ENCODE data around the gene RASAL3.
A peak's percentile ranks its signal among the peaks of the same experiment; 100 is the strongest.

Gene RASAL3

DNA sequence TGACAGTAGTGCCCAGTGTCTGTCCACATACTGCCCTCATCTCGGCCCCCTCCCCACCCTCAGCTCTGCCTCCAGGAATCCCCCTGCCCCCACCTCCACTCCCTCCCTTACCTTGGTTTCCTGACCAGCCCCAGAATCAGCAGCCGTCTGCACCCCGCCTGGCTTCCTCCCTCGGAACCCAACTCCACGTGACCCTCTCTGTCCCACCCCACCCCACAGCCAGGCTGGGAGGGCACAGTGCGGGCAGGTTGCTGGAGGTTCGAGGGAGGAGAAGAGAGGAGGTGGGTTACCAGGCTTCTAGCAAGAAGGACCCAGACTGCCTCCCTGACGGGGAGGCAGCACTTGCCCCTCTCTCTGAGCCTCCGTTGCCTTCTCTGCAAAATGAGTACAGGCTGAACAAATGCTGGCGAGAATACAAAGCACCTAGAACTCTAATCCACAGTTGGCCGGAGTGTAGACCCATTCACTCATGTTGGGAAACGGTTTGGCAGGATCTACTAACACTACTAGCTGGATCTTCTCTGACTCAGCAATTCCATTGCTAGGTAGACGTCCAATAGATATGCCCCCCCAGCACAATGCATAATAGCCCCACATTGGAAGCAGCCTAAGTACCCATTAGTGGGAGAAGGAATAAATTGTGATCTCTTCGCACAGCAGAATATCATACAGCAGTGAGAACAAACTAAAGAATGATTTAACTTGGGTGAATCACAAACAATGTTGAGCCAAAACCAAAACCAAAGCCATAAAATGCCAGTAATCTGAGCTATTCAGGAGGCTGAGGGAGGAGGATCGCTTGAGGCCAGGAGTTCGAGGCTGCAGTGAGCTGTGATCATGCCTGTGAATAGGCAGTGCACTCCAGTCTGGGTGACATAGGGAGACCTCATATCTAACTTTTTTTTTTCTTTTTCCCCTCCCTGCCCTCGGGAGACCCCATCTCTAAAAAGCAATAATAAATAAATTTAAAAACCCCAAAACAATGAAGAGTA is at the start of gene RASAL3:
Gene RASAL3, minus strand, starts transcription at position 151 of the 992 bp plus-strand sequence. CDS start 186 bp downstream, outside the sequence.
- Histone ChIP-seq H3K27ac (ENCODE audit: low read length) (peak within 1 kb of the TSS; percentile 94), H3K4me3 (ENCODE audit: low read depth in 1 of 2, low read length in 2 of 2) (peak within 1 kb of the TSS; percentile 83 to 95), H3K79me2 (ENCODE audit: insufficient read depth, low read length) (peaks cover 16% of the 10 kb centered on the region), H3K4me2 (ENCODE audit: insufficient read depth, low read length) (peak within 1 kb of the TSS; percentile 87), H3K27me3 (ENCODE audit: insufficient read depth, low read length, poor library complexity) (no peaks in the 10 kb centered on the region), H3K9ac (ENCODE audit: low read depth, low read length) (peak within 1 kb of the TSS; percentile 98), H2AFZ (ENCODE audit: low read depth, low read length) (peak within 1 kb of the TSS; percentile 88), H3K4me1 (ENCODE audit: insufficient read depth, low read length) (peaks cover 48% of the 10 kb centered on the region), H3K36me3 (ENCODE audit: insufficient read depth, low read length) (peaks cover 28% of the 10 kb centered on the region), H3K9me3 (ENCODE audit: insufficient read depth, low read length, severe bottlenecking) (no peaks in the 10 kb centered on the region), H4K20me1 (ENCODE audit: insufficient read depth, low read length) (no peaks in the 10 kb centered on the region)
- DNase-seq (peak; percentile 86), ATAC-seq (ENCODE audit: insufficient read depth, low read depth) (peak; percentile 66)
- TF ChIP-seq, protein P1, sequence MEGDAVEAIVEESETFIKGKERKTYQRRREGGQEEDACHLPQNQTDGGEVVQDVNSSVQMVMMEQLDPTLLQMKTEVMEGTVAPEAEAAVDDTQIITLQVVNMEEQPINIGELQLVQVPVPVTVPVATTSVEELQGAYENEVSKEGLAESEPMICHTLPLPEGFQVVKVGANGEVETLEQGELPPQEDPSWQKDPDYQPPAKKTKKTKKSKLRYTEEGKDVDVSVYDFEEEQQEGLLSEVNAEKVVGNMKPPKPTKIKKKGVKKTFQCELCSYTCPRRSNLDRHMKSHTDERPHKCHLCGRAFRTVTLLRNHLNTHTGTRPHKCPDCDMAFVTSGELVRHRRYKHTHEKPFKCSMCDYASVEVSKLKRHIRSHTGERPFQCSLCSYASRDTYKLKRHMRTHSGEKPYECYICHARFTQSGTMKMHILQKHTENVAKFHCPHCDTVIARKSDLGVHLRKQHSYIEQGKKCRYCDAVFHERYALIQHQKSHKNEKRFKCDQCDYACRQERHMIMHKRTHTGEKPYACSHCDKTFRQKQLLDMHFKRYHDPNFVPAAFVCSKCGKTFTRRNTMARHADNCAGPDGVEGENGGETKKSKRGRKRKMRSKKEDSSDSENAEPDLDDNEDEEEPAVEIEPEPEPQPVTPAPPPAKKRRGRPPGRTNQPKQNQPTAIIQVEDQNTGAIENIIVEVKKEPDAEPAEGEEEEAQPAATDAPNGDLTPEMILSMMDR (IDR thresholded peaks at IDR 0.05; ENCODE audit: borderline replicate concordance, extremely low read depth, low read length, poor library complexity, severe bottlenecking), result no peak
- no peak for TF ChIP-seq EZH2 (IDR thresholded peaks at IDR 0.05; ENCODE audit: borderline replicate concordance, low read depth, low read length, severe bottlenecking)

DNA sequence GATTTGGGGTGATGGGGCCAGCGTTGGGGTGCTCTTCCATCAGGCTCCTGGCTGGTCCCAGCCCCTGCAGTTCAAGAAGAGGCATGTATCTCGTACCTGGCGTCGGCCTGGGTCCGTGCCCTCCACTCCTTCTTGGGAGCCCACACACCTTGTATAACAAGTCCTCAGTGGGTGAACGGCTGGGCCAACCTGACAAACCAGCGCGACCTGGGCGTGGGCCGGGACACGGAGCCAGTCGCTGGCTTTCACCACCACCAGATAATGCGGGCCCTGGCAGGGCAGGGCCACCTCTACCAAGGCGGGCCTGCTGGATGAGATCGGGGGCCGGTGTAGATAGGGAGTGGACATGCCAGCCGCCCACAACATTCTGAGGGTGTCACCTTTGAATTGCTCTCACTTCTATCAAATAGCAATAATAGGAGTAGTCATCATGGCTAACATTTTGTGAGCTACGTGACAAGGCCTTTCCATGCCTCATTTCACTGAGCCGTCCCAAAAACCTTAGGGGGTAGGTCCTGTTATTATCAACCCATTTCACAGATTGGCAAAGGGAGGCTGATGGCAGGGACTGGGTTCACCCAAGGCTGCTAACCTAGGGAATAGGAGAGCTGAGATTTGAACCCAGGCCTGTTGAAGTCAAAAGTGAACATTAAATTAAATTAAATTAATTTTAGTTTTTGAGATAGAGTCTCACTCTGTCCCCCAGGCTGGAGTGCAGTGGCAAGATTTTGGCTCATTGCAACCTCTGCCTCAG is 47.5 kb upstream of the RASAL3 start:
- H3K9me3 ChIP-seq (ENCODE audit: insufficient read depth, low read length, severe bottlenecking), result peaks cover 11% of the 10 kb centered on the region
- H3K79me2 ChIP-seq (ENCODE audit: insufficient read depth, low read length), result no peaks in the 10 kb centered on the region
- H2AFZ ChIP-seq (ENCODE audit: low read depth, low read length), result no peak overlapping the region
- H3K4me1 ChIP-seq (ENCODE audit: insufficient read depth, low read length), result peaks cover 14% of the 10 kb centered on the region
- H3K27me3 ChIP-seq (ENCODE audit: insufficient read depth, low read length, poor library complexity), result no peaks in the 10 kb centered on the region
- H3K36me3 ChIP-seq (ENCODE audit: insufficient read depth, low read length), result no peaks in the 10 kb centered on the region
- no peaks in the 10 kb centered on the region for H4K20me1 ChIP-seq (ENCODE audit: insufficient read depth, low read length)
- H3K27ac ChIP-seq (ENCODE audit: low read length), result no peak overlapping the region
- TF ChIP-seq, protein P1 (IDR thresholded peaks at IDR 0.05; ENCODE audit: borderline replicate concordance, extremely low read depth, low read length, poor library complexity, severe bottlenecking), result no peak
- TF ChIP-seq EZH2 (IDR thresholded peaks at IDR 0.05; ENCODE audit: borderline replicate concordance, low read depth, low read length, severe bottlenecking), result no peak
- H3K9ac ChIP-seq (ENCODE audit: low read depth, low read length), result no peak overlapping the region
- H3K4me2 ChIP-seq (ENCODE audit: insufficient read depth, low read length), result no peak overlapping the region
- no peak overlapping the region for H3K4me3 ChIP-seq (ENCODE audit: low read depth in 1 of 2, low read length in 2 of 2)
- DNase-seq (no peak), ATAC-seq (ENCODE audit: insufficient read depth, low read depth) (no peak)

DNA sequence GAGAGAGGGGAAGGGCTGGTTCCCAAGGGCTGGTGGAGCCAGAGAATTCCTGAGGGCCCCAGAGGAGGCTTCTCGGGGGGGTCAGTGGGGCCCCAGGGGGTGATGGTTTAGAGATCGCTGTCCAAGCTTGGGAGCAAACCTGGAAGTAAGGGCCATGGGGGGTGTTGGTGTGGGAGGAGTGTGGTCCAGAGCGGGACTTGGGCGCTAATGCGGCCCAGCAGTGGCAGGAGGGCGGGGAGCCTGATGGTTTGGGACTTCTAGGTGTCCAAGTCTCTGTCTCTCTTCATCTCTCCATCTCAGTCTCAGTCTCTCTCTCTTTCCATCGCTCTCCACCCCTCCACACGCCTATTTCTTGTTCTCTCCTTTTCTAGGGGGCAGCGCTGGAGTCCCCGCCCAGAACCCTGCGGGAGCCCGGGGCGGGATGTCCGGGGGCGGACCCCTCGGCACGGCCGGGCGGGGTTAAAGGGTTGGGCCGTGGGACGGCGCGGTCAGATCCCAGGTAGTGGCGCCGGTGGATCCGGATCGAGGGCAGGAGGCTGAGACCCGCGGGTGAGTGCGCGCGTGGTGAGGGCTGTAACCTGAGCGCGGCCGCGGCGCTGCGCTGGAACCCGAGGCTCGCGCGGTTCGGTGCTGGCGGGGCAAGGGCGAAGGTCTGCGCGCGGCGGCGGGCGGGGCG is 43.8 kb upstream of the RASAL3 start, which contains the start of gene CYP4F22:
Gene CYP4F22, plus strand, starts transcription at position 491 of the 676 bp plus-strand sequence. CDS start 16,812 bp downstream, outside the sequence.
- H3K4me1 ChIP-seq (ENCODE audit: insufficient read depth, low read length), result no peaks in the 10 kb centered on the region
- no peak within 1 kb of the TSS for H3K27ac ChIP-seq (ENCODE audit: low read length)
- no peaks in the 10 kb centered on the region for H3K36me3 ChIP-seq (ENCODE audit: insufficient read depth, low read length)
- H3K4me2 ChIP-seq (ENCODE audit: insufficient read depth, low read length), result no peak within 1 kb of the TSS
- no peaks in the 10 kb centered on the region for H3K9me3 ChIP-seq (ENCODE audit: insufficient read depth, low read length, severe bottlenecking)
- H3K9ac ChIP-seq (ENCODE audit: low read depth, low read length), result no peak within 1 kb of the TSS
- H4K20me1 ChIP-seq (ENCODE audit: insufficient read depth, low read length), result no peaks in the 10 kb centered on the region
- DNase-seq, result no peak
- H2AFZ ChIP-seq (ENCODE audit: low read depth, low read length), result no peak within 1 kb of the TSS
- H3K79me2 ChIP-seq (ENCODE audit: insufficient read depth, low read length), result no peaks in the 10 kb centered on the region
- H3K4me3 ChIP-seq (ENCODE audit: low read depth in 1 of 2, low read length in 2 of 2), result no peak within 1 kb of the TSS
- no peak for ATAC-seq (ENCODE audit: insufficient read depth, low read depth)
- TF ChIP-seq, protein P1 (IDR thresholded peaks at IDR 0.05; ENCODE audit: borderline replicate concordance, extremely low read depth, low read length, poor library complexity, severe bottlenecking), result no peak
- TF ChIP-seq EZH2 (IDR thresholded peaks at IDR 0.05; ENCODE audit: borderline replicate concordance, low read depth, low read length, severe bottlenecking), result no peak
- H3K27me3 ChIP-seq (ENCODE audit: insufficient read depth, low read length, poor library complexity), result no peaks in the 10 kb centered on the region

Measured in DND-41 (cell line).